GM18520 (cell line): Measurements from ENCODE around the gene PPHLN1.
A peak's percentile ranks its signal among the peaks of the same experiment; 100 is the strongest.

Source experiments
- ATAC-seq: cut with Tn5 transposase; IDR thresholded peaks from one replicate; pipeline ENCODE4 v1.9.1; 2021; ENCODE audit not compliant: unreplicated experiment

PPHLN1 gene

GRCh38 chr12:42325653-42326474 lies at the start of gene PPHLN1, which contains the start of gene ZCRB1:
Gene PPHLN1 (plus strand): TSS chr12:42326167. CDS start chr12:42335903, 9,736 bp downstream.
Gene ZCRB1 (minus strand): TSS chr12:42326094. CDS start chr12:42324102, 1,992 bp downstream.
- peak; percentile 88 for ATAC-seq

- ATAC-seq, result no peak
Observed at GRCh38 chr12:42277396-42278127, 48.4 kb upstream of the PPHLN1 start.

- ATAC-seq, result no peak
Observed at GRCh38 chr12:42278128-42278510, 47.8 kb upstream of the PPHLN1 start.

DNA sequence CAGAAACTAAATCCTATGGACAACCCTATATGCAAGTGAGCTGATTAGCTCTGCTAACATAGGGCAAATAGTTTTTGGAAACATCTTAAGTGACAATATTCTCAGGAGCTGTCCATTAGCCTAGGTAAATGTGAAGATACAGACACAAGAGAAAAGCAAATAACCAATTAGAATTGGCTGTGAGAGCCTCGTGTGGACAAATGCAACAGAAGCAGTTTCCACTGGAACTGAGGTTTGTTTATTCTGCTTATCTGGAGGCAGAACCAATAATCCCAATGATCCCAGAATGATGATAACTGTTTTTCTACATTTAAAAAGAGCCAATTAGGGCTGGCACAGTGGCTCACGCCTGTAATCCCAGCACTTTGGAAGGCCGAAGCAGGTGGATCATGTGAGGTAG lies 44.7 kb upstream of the PPHLN1 start:
- no peak for ATAC-seq

- no peak for ATAC-seq
Observed at GRCh38 chr12:42281844-42282243, 44.1 kb upstream of the PPHLN1 start.

GRCh38 chr12:42282294-42282693 lies 43.7 kb upstream of the PPHLN1 start:
- no peak for ATAC-seq

- no peak for ATAC-seq
Observed at GRCh38 chr12:42283739-42284138, 42.2 kb upstream of the PPHLN1 start.

DNA sequence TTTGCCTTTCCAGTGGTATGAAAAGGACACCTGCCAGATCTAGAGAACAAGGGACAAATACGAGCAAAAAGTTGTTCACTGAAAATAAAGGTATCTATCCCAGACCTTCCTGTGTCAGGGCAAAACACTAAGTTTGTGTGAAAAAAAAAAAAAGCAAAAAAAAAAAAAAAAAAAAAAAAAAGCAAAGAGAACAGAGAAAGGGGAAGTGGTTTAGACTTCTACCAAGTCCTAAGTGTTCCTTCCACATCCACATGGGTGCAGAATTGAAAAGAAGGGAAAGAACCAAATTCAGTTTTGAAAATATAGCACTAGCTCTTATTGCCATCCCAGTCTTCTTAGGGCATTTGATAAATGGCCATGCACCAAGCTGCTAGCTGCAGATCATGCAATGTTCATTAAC lies 41.8 kb upstream of the PPHLN1 start:
- no peak for ATAC-seq

DNA sequence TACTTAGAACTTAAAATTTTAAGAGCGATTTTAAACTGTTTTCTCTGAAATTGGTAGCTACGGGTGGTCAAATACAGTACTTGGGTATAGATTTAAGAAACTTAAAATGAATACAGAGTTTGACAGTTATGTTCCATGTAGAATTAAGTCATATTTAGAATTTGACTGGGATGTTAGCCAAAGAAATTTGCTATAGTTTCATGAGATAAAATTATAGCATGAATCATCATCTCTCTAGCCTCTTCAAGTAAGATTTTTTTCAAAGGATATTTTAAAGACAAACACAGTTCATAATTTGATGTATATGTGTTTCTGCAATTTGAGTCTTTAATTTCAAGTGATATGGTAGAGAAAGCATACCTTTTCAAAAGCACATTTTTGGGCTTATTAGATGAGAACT lies 41.1 kb upstream of the PPHLN1 start:
- ATAC-seq, result no peak

GRCh38 chr12:42285431-42285830 lies 40.5 kb upstream of the PPHLN1 start:
- no peak for ATAC-seq

GRCh38 chr12:42286741-42287140 lies 39.2 kb upstream of the PPHLN1 start:
- no peak for ATAC-seq

DNA sequence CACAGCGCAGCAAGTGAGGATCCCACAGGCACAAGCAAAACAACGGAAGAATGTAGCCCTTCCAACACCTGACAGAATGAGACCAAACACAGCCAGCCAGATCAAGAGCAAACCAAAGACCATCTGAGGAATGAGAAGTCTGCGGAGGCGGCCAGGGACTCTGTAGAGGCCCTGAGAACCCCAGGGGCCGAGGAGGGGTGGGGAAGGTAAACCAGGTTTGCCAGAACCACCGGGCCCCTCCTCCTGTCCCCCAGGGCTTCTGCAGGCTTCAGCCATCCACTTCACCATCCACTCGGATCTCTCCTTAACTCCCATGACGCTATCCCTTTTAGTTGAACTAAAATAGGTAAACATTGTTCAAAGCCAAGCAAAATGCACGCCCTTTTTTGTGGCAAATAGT lies 37.4 kb upstream of the PPHLN1 start:
- no peak for ATAC-seq

- no peak for ATAC-seq
Observed at GRCh38 chr12:42291680-42292079, 34.3 kb upstream of the PPHLN1 start.

GRCh38 chr12:42296503-42297109 lies 29.4 kb upstream of the PPHLN1 start:
- ATAC-seq, result no peak

DNA sequence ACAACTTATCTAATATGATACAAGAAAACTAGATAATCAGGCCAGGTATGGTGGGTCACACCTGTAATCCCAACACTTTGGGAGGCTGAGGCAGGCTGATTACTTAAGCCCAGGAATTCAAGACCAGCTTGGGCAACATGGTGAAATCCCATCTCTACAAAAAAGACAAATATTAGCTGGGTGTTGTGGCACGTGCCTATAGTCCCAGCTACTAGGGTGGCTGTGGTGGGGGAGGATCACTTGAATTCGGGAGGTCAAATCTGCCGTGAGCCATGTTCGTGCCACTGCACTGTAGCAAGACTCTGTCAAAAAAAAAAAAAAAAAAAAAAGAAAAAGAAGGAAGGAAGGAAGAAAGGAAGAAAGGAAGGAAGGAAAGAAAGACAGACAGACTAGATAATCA lies 27.1 kb upstream of the PPHLN1 start:
- no peak for ATAC-seq

DNA sequence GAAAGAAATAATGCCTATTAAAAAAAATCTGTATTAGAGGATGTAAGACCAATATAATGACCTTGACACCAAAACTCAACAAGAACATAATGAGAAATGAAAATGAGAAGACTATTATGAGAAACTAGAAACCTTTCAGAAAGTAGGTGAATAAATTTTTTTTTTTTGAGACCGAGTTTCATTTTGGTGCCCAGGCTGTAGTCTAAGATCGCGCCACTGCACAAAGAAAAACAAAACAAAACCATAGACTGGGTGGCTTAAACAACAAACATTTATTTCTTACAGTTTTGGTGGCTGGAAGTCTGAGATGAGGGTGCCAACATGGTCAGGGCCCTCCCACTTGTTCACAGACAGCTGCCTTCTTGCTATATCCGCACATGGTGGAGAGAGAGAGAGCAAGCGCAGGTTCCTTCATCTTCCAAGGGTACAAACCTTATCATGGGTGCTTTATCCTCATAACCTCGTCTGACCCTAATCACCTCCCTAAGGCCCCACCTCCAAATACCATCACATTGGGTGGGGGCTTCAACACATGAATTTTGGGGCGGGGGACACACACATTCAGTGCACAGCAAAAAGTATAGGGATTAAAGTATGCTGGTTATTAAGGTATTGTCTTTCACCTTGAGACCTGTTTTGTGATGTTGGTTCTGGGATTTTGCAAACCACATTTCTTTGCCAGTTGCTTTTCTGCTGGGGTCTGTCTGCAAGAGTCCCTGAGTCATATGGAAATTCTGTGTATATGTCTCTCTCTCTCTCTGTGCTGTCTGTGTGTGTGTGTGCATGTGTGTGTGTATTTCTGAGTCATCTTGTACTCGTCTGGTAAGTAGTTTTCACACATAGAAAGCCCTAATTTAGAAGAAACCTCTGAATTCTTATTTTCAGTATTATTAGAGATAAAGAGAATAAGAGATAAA lies 26.3 kb upstream of the PPHLN1 start:
- ATAC-seq, result peak; percentile 81

DNA sequence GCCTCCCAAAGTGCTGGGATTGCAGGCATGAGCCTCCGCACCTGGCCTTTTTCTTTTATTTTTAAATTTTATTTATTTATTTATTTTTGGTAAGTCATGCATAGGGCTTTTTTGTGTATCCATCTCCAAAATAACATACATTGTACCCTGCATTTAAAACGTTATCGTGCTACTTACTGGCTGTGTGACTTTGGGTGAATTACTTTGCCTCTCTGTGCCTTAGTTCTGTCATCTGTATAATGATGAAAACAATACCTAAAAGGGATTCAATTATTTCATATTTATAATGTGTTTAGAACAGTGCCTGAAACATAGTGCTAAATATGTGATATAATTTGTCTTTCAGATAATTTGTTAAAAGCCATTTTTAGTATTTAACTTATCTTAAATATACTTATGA lies 19.7 kb upstream of the PPHLN1 start:
- ATAC-seq, result no peak

DNA sequence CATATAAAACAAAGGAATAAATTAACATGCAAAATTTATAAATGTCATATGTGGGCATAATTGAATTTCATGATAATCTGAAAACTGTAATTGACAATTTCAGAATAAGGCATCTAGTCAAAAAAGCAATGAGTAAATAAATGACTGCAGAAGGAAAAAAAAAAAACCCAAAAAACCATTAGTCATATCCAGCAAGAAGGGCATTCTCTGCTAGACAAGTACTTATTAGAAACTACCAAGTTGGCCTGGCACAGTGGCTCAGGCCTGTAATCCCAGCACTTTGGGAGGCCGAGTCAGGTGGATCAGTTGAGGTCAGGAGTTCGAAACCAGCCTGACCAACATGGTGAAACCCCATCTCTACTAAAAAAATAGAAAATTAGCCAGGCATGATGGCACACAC lies 17.6 kb upstream of the PPHLN1 start:
- ATAC-seq, result no peak

DNA sequence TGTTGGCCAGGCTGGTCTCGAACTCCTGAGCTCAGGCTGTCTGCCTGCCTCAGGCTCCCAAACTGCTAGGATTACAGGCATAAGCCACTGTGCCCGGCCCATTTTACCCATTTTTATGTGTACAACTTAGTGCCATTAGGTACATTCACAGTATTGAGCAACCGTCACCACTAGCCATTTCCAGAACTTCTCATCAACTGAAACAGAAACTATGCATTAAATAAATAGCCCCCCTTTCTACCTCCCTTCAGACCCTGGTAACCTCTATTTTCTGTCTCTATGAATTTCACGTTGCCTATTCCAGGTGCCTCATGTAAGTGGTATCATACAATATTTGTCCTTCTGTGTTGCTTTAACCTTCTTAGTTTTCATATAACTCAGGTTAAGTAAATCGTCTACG lies 16.0 kb upstream of the PPHLN1 start:
- ATAC-seq, result no peak

DNA sequence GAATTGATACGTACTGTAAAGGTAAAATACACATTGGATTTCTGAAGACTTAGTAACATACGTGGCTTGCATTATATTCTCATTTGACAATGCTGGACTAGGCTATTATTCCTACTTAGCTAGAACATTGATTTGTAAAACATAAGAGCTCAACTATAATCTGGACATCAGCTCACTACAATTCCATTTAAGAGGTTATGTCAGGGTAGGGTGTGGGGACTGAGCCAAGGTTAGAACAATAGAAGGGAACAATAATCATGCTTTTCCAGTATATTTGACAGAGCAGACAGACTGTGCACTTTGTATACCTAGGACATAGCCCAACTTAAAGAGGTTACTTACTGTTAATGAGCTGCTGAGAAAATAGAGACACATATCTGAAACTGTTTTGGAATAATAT lies 10.9 kb upstream of the PPHLN1 start:
- no peak for ATAC-seq

GRCh38 chr12:42320796-42321195 lies 5.2 kb upstream of the PPHLN1 start:
- ATAC-seq, result no peak
